Fibroblast of lung (primary cell): Measurements from ENCODE around the gene NRXN2. TPM values are rescaled to one million over a fixed set of nuclear protein-coding genes. Genes with fewer than 3 reads are reported as not detected.

ENCODE experiments used
- DNase-seq, 2 donors: peaks; one replicate each; pipeline versions ENCODE4 v3.0.0 to v3.0.0-alpha.2; 2010; ENCODE audit warnings: low read depth in 2 of 2
- H2AFZ ChIP-seq: 2 replicates; pipeline ENCODE4 v1.5.1; 2012; ENCODE audit warnings: low read length, control low read depth, inconsistent platforms
- H3K27ac ChIP-seq: 2 replicates; pipeline ENCODE4 v1.5.1; 2011; ENCODE audit warnings: low read length, control low read depth; ENCODE audit not compliant: insufficient read depth
- H3K27me3 ChIP-seq: 2 replicates; pipeline ENCODE4 v1.5.1; 2011; ENCODE audit warnings: mild to moderate bottlenecking, low read length; ENCODE audit not compliant: control insufficient read depth, insufficient read depth
- H3K36me3 ChIP-seq: 2 replicates; pipeline ENCODE4 v1.5.1; 2011; ENCODE audit warnings: low read length; ENCODE audit not compliant: control insufficient read depth, insufficient read depth
- H3K4me1 ChIP-seq: 2 replicates; pipeline ENCODE4 v1.5.1; 2011; ENCODE audit warnings: low read length; ENCODE audit not compliant: control insufficient read depth, insufficient read depth; ENCODE audit errors: extremely low read depth
- H3K4me2 ChIP-seq: 2 replicates; pipeline ENCODE4 v1.5.1; 2011; ENCODE audit warnings: low read length, control low read depth; ENCODE audit not compliant: insufficient read depth; ENCODE audit errors: extremely low read depth
- H3K4me3 ChIP-seq, 4 experiments: fragments of 200-600 bp in 1 of 4; sonication (generic) in 1 of 4; replicated peaks in 1 of 4; 2 replicates each; pipeline ENCODE4 v1.5.1; 2011 to 2016; ENCODE audit warnings: low read length in 4 of 4, low read depth in 3 of 4, mild to moderate bottlenecking in 3 of 4, control low read depth in 2 of 4, inconsistent platforms in 1 of 4, mixed read lengths in 1 of 4; ENCODE audit not compliant: insufficient read depth in 1 of 4; ENCODE audit errors: control extremely low read depth in 1 of 4
- H3K79me2 ChIP-seq: 2 replicates; pipeline ENCODE4 v1.5.1; 2012; ENCODE audit warnings: mild to moderate bottlenecking, low read length, inconsistent platforms; ENCODE audit not compliant: control insufficient read depth, insufficient read depth
- H3K9ac ChIP-seq: 2 replicates; pipeline ENCODE4 v1.5.1; 2011; ENCODE audit warnings: mild to moderate bottlenecking, low read length, control low read depth; ENCODE audit not compliant: insufficient read depth
- H3K9me3 ChIP-seq: 2 replicates; pipeline ENCODE4 v1.5.1; 2012; ENCODE audit warnings: low read depth, low read length; ENCODE audit not compliant: control insufficient read depth, insufficient read depth
- H4K20me1 ChIP-seq: 2 replicates; pipeline ENCODE4 v1.5.1; 2011; ENCODE audit warnings: low read length; ENCODE audit not compliant: control insufficient read depth, insufficient read depth; ENCODE audit errors: extremely low read depth
- CTCF ChIP-seq, 2 donors: IDR thresholded peaks in 1 of 2; conservative IDR thresholded peaks in 1 of 2; 1 replicate in 1 of 2; 2 replicates in 1 of 2; pipeline ENCODE4 v1.5.1; 2011 to 2012; ENCODE audit warnings: low read length in 2 of 2, control low read depth in 1 of 2, inconsistent platforms in 1 of 2, low read depth in 1 of 2, mild to moderate bottlenecking in 1 of 2
- EZH2 ChIP-seq: IDR thresholded peaks from 2 replicates; pipeline ENCODE4 v1.5.1; 2012; ENCODE audit warnings: low read length, control low read depth, mild to moderate bottlenecking; ENCODE audit errors: missing control alignments
- polyA plus RNA-seq, 2 donors: library from polyadenylated mRNA; depleted of rRNA in 1 of 2; stranded (reverse) in 1 of 2; unstranded in 1 of 2; fragments of >200 nt; gene quantifications; 2 replicates each; pipeline ENCODE4 v1.2.1, GENCODE V29; 2011 to 2012; ENCODE audit warnings: missing spikeins in 1 of 2
- total RNA-seq: library from RNA; depleted of rRNA; stranded (reverse); fragments of >200 nt; gene quantifications from 2 replicates; pipeline ENCODE4 v1.2.1, GENCODE V29; 2014

The NRXN2 gene
- total and polyA plus RNA-seq, 2 donors (not counting 1 experiment from before 2014, with no cell fraction given), result under 0.01 to 0.75 TPM

GRCh38 chr11:64607381-64607985 is 115.5 kb downstream of the NRXN2 start:
- Histone ChIP-seq H3K79me2 (no peaks in the 10 kb centered on the region), H3K9ac (no peak overlapping the region), H3K27me3 (peaks cover 2% of the 10 kb centered on the region), H3K4me1 (no peaks in the 10 kb centered on the region), H3K4me3 (no peak overlapping the region), H3K36me3 (no peaks in the 10 kb centered on the region), H3K9me3 (no peaks in the 10 kb centered on the region), H3K27ac (no peak overlapping the region), H3K4me2 (no peak overlapping the region), H4K20me1 (peaks cover 2% of the 10 kb centered on the region), H2AFZ (no peak overlapping the region)
- TF ChIP-seq EZH2 (no peak), CTCF (conservative IDR thresholded peaks at IDR 0.05 in 1 of 2, IDR thresholded peaks at IDR 0.05 in 1 of 2; ENCODE audit: low read depth in 1 of 2, low read length in 2 of 2) (no peak)
- DNase-seq, result no peak

GRCh38 chr11:64606796-64607380 is 116.1 kb downstream of the NRXN2 start:
- Histone ChIP-seq H3K79me2 (no peaks in the 10 kb centered on the region), H3K4me2 (no peak overlapping the region), H3K27me3 (peaks cover 2% of the 10 kb centered on the region), H2AFZ (no peak overlapping the region), H3K4me1 (no peaks in the 10 kb centered on the region), H3K4me3 (no peak overlapping the region), H3K27ac (no peak overlapping the region), H3K9ac (no peak overlapping the region), H3K9me3 (no peaks in the 10 kb centered on the region), H4K20me1 (peaks cover 2% of the 10 kb centered on the region), H3K36me3 (no peaks in the 10 kb centered on the region)
- DNase-seq, result no peak
- TF ChIP-seq CTCF (conservative IDR thresholded peaks at IDR 0.05 in 1 of 2, IDR thresholded peaks at IDR 0.05 in 1 of 2; ENCODE audit: low read depth in 1 of 2, low read length in 2 of 2), result no peak
- TF ChIP-seq EZH2, result no peak

- Histone ChIP-seq H3K9ac (no peak overlapping the region), H3K36me3 (no peaks in the 10 kb centered on the region), H2AFZ (no peak overlapping the region), H4K20me1 (peaks cover 2% of the 10 kb centered on the region), H3K27me3 (peaks cover 2% of the 10 kb centered on the region), H3K27ac (no peak overlapping the region), H3K9me3 (no peaks in the 10 kb centered on the region), H3K4me2 (no peak overlapping the region), H3K79me2 (no peaks in the 10 kb centered on the region), H3K4me1 (no peaks in the 10 kb centered on the region), H3K4me3 (no peak overlapping the region)
- TF ChIP-seq EZH2 (no peak), CTCF (conservative IDR thresholded peaks at IDR 0.05 in 1 of 2, IDR thresholded peaks at IDR 0.05 in 1 of 2; ENCODE audit: low read depth in 1 of 2, low read length in 2 of 2) (no peak)
- DNase-seq, result no peak
Observed at GRCh38 chr11:64605656-64606585, 117.1 kb downstream of the NRXN2 start.
